HepG2 (cell line): Measurements from ENCODE around the gene PFN1. TPM values are rescaled to one million over a fixed set of nuclear protein-coding genes. Genes with fewer than 3 reads are reported as not detected.

Experiments used
- ATAD3A ChIP-seq: sonication (generic); formaldehyde crosslinking; IDR thresholded peaks from 2 replicates; pipeline ENCODE4 v1.4.0; 2020; ENCODE audit warnings: missing genetic modification reagents
- ATF1 ChIP-seq: IDR thresholded peaks from 2 replicates; pipeline ENCODE4 v1.6.1; 2016; ENCODE audit warnings: mild to moderate bottlenecking, control low read depth
- CREB1 ChIP-seq, 2 experiments: fragments of 450-650 bp in 1 of 2; IDR thresholded peaks; 2 replicates each; pipeline ENCODE4 v1.6.1; 2016 to 2017; ENCODE audit warnings: control low read depth in 1 of 2, mild to moderate bottlenecking in 1 of 2, missing compliant biosample characterization in 1 of 2, missing genetic modification characterization in 1 of 2
- CSRNP2 ChIP-seq: sonication (generic); formaldehyde crosslinking; conservative IDR thresholded peaks from 2 replicates; pipeline ENCODE4 v1.8.0; 2022; ENCODE audit warnings: low read depth, missing genetic modification reagents
- KAT7 ChIP-seq: IDR thresholded peaks from 2 replicates; pipeline ENCODE4 v1.6.1; 2018; ENCODE audit warnings: borderline replicate concordance, missing compliant biosample characterization
- MEIS2 ChIP-seq: sonication (generic); formaldehyde crosslinking; IDR thresholded peaks from 2 replicates; pipeline ENCODE4 v1.9.0; 2021; ENCODE audit warnings: mild to moderate bottlenecking, missing genetic modification reagents
- NFE2L1 ChIP-seq: sonication (generic); formaldehyde crosslinking; IDR thresholded peaks from 2 replicates; pipeline ENCODE4 v1.4.0; 2020; ENCODE audit warnings: missing genetic modification reagents, mild to moderate bottlenecking, borderline replicate concordance
- PRPF4 ChIP-seq: fragments of 200-400 bp; formaldehyde crosslinking; IDR thresholded peaks from 2 replicates; pipeline ENCODE4 v1.6.1; 2016; ENCODE audit warnings: low read length, low read depth; ENCODE audit not compliant: poor library complexity, severe bottlenecking
- SAFB2 ChIP-seq: sonication (generic); formaldehyde crosslinking; IDR thresholded peaks from 2 replicates; pipeline ENCODE4 v1.5.1; 2020; ENCODE audit warnings: missing genetic modification reagents, low read depth, mild to moderate bottlenecking, borderline replicate concordance
- SMAD1 ChIP-seq: sonication (generic); formaldehyde crosslinking; IDR thresholded peaks from 2 replicates; pipeline ENCODE4 v1.4.0; 2020; ENCODE audit warnings: missing genetic modification reagents, low read depth, mild to moderate bottlenecking, borderline replicate concordance
- TCF7 ChIP-seq: sonication (generic); IDR thresholded peaks from 2 replicates; pipeline ENCODE4 v1.6.1; 2016; ENCODE audit warnings: antibody characterized with exemption, low read depth
- YEATS4 ChIP-seq: sonication (generic); formaldehyde crosslinking; IDR thresholded peaks from 2 replicates; pipeline ENCODE4 v1.4.0; 2020; ENCODE audit warnings: missing genetic modification reagents, borderline replicate concordance
- ZNF180 ChIP-seq: sonication (generic); formaldehyde crosslinking; IDR thresholded peaks from 2 replicates; pipeline ENCODE4 v1.4.0; 2020; ENCODE audit warnings: low read depth, missing genetic modification reagents, borderline replicate concordance
- ZSCAN25 ChIP-seq: sonication (generic); formaldehyde crosslinking; IDR thresholded peaks from 2 replicates; pipeline ENCODE4 v1.8.0; 2022; ENCODE audit warnings: mild to moderate bottlenecking, missing genetic modification reagents
- polyA plus RNA-seq, 8 experiments: library from polyadenylated mRNA; depleted of rRNA in 3 of 8; stranded (reverse) in 7 of 8; unstranded in 1 of 8; fragments of >200 nt; fragmentation: Illumina TruSeq in 4 of 8; extraction: Trizol in 4 of 8; gene quantifications; 2 replicates each; pipeline versions ENCODE4 v1.2.1 to v1.2.3, GENCODE V29; 2011 to 2016; ENCODE audit warnings: low read depth in 4 of 8, missing spikeins in 1 of 8, mixed read lengths in 1 of 8; ENCODE audit not compliant: insufficient read depth in 1 of 8
- total RNA-seq, 5 experiments: library from RNA; depleted of rRNA; stranded (reverse); fragments of >200 nt; fragmentation: Illumina TruSeq; extraction: Trizol; gene quantifications; 2 replicates each; pipeline ENCODE4 v1.2.3, GENCODE V29; 2016; ENCODE audit warnings: low read depth in 1 of 5
- TF ChIP-seq, protein P1 (sequence below): sonication (generic); formaldehyde crosslinking; IDR thresholded peaks from 2 replicates; pipeline ENCODE4 v1.5.0; 2020; ENCODE audit warnings: missing genetic modification reagents
- TF ChIP-seq, protein P2 (sequence below): sonication (generic); formaldehyde crosslinking; IDR thresholded peaks from 2 replicates; pipeline ENCODE4 v1.4.0; 2020; ENCODE audit warnings: mild to moderate bottlenecking, missing genetic modification reagents, borderline replicate concordance
- TF ChIP-seq, protein P3 (sequence below): IDR thresholded peaks from 2 replicates; pipeline ENCODE4 v1.6.1; 2012; ENCODE audit warnings: low read length, improper control_type of control experiment

The PFN1 gene
- total and polyA plus RNA-seq, 2 of the 13 experiments (the other 11 are each of a cell fraction or from before 2014, with no cell fraction given), result 494 to 613 TPM

- TF ChIP-seq, protein P1, sequence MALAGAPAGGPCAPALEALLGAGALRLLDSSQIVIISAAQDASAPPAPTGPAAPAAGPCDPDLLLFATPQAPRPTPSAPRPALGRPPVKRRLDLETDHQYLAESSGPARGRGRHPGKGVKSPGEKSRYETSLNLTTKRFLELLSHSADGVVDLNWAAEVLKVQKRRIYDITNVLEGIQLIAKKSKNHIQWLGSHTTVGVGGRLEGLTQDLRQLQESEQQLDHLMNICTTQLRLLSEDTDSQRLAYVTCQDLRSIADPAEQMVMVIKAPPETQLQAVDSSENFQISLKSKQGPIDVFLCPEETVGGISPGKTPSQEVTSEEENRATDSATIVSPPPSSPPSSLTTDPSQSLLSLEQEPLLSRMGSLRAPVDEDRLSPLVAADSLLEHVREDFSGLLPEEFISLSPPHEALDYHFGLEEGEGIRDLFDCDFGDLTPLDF (CRISPR knock-in tag), result no peak
- no peak for TF ChIP-seq PRPF4
- no peak for TF ChIP-seq NFE2L1 (CRISPR knock-in tag)
- peak; percentile 70; the same call in 1 of the 2 replicates for TF ChIP-seq ZSCAN25 (CRISPR knock-in tag)
- no peak for TF ChIP-seq SAFB2 (CRISPR knock-in tag)
- TF ChIP-seq ATF1 (CRISPR knock-in tag), result no peak
- TF ChIP-seq, protein P2, sequence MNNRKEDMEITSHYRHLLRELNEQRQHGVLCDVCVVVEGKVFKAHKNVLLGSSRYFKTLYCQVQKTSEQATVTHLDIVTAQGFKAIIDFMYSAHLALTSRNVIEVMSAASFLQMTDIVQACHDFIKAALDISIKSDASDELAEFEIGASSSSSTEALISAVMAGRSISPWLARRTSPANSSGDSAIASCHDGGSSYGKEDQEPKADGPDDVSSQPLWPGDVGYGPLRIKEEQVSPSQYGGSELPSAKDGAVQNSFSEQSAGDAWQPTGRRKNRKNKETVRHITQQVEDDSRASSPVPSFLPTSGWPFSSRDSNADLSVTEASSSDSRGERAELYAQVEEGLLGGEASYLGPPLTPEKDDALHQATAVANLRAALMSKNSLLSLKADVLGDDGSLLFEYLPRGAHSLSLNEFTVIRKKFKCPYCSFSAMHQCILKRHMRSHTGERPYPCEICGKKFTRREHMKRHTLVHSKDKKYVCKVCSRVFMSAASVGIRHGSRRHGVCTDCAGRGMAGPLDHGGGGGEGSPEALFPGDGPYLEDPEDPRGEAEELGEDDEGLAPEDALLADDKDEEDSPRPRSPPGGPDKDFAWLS, result no peak
- 0 out of 2 replicates have a peak, but pooled peaks have one; percentile 29 for TF ChIP-seq ZNF180 (CRISPR knock-in tag)
- TF ChIP-seq CREB1 (IDR thresholded peaks at IDR 0.05), result peak; percentile 70
- peak; percentile 79 for TF ChIP-seq CREB1 (CRISPR knock-in tag; IDR thresholded peaks at IDR 0.05)
- TF ChIP-seq MEIS2 (CRISPR knock-in tag), result 0 out of 2 replicates have a peak, but pooled peaks have one; percentile 4
- TF ChIP-seq SMAD1, result no peak
- no peak for TF ChIP-seq CSRNP2 (CRISPR knock-in tag)
- TF ChIP-seq, protein P3, sequence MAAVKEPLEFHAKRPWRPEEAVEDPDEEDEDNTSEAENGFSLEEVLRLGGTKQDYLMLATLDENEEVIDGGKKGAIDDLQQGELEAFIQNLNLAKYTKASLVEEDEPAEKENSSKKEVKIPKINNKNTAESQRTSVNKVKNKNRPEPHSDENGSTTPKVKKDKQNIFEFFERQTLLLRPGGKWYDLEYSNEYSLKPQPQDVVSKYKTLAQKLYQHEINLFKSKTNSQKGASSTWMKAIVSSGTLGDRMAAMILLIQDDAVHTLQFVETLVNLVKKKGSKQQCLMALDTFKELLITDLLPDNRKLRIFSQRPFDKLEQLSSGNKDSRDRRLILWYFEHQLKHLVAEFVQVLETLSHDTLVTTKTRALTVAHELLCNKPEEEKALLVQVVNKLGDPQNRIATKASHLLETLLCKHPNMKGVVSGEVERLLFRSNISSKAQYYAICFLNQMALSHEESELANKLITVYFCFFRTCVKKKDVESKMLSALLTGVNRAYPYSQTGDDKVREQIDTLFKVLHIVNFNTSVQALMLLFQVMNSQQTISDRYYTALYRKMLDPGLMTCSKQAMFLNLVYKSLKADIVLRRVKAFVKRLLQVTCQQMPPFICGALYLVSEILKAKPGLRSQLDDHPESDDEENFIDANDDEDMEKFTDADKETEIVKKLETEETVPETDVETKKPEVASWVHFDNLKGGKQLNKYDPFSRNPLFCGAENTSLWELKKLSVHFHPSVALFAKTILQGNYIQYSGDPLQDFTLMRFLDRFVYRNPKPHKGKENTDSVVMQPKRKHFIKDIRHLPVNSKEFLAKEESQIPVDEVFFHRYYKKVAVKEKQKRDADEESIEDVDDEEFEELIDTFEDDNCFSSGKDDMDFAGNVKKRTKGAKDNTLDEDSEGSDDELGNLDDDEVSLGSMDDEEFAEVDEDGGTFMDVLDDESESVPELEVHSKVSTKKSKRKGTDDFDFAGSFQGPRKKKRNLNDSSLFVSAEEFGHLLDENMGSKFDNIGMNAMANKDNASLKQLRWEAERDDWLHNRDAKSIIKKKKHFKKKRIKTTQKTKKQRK, result no peak
- TF ChIP-seq TCF7, result no peak
- TF ChIP-seq KAT7 (CRISPR knock-in tag), result peak; percentile 81; the same call in 1 of the 2 replicates
- TF ChIP-seq YEATS4, result peak; percentile 84; the same call in 1 of the 2 replicates
- TF ChIP-seq ATAD3A (CRISPR knock-in tag), result no peak
Observed at GRCh38 chr17:4986951-4987766, 38.8 kb upstream of the PFN1 start, which contains the start of gene CAMTA2 (continued).
